GM12878 (cell line): ENCODE data around the gene TMEM266. TPM values are rescaled to one million over a fixed set of nuclear protein-coding genes. Genes with fewer than 3 reads are reported as not detected.
A peak's percentile ranks its signal among the peaks of the same experiment; 100 is the strongest.

Experiments
- ATAC-seq: fragments of 200-7000 bp; cut with Tn5 transposase; 3 replicates; pipeline ENCODE4 v1.9.1; 2020; ENCODE audit warnings: mild to moderate bottlenecking, moderate library complexity
- BruUV-seq: library from RNA; stranded (reverse); fragments of 400-500 nt; replicated peaks from 2 replicates; lab custom pipeline; 2021; lab: Mats Ljungman, UMichigan
- CTCF ChIA-PET: fragments of 300-600 bp; sonication (Branson Sonifier 250); formaldehyde crosslinking; extraction: SDS; loops from one replicate; lab custom pipeline; 2021; ENCODE audit warnings: inconsistent platforms; lab: Yijun Ruan, JAX
- POLR2A ChIA-PET: fragments of 350-600 bp; formaldehyde crosslinking; extraction: SDS; loops from one replicate; lab custom pipeline; 2021; ENCODE audit warnings: inconsistent platforms; lab: Charles Lee
- RAD21 ChIA-PET: fragments of 300-600 bp; sonication (Branson Sonifier 250); formaldehyde crosslinking; loops from one replicate; lab custom pipeline; 2023; ENCODE audit warnings: antibody characterized with exemption; ENCODE audit not compliant: unreplicated experiment; lab: Charles Lee
- SMC1A ChIA-PET: fragments of 300-600 bp; sonication (Branson Sonifier 250); formaldehyde crosslinking; loops from one replicate; lab custom pipeline; 2023; ENCODE audit not compliant: unreplicated experiment, uncharacterized antibody; lab: Charles Lee
- DNase-seq: peaks from one replicate; pipeline ENCODE4 v3.0.0-alpha.2; 2011; ENCODE audit warnings: low read depth, low spot score
- FAIRE-seq: peaks from 3 replicates; lab custom pipeline; 2011; peaks lifted over from hg19 to GRCh38; lab: Jason Lieb, UNC
- H2AFZ ChIP-seq: 2 replicates; pipeline ENCODE4 v1.6.0; 2011; ENCODE audit warnings: low read depth, low read length, control low read depth; ENCODE audit not compliant: control insufficient read depth
- H3K27ac ChIP-seq: 2 replicates; pipeline ENCODE4 v1.5.1; 2011; ENCODE audit warnings: control low read depth; ENCODE audit not compliant: control insufficient read depth, insufficient read depth
- H3K27me3 ChIP-seq, 2 experiments: replicated peaks in 1 of 2; 2 replicates each; pipeline versions ENCODE4 v1.6.0 to v1.6.1; 2011; ENCODE audit warnings: low read length in 1 of 2; ENCODE audit not compliant: control insufficient read depth in 2 of 2, insufficient read depth in 2 of 2
- H3K36me3 ChIP-seq, 2 experiments: 2 replicates each; pipeline ENCODE4 v1.5.1; 2011; ENCODE audit warnings: low read length in 1 of 2; ENCODE audit not compliant: control insufficient read depth in 2 of 2, insufficient read depth in 2 of 2
- H3K4me1 ChIP-seq: 2 replicates; pipeline ENCODE4 v1.6.1; 2011; ENCODE audit warnings: mild to moderate bottlenecking, low read length, moderate library complexity, mixed read lengths; ENCODE audit not compliant: control insufficient read depth, insufficient read depth
- H3K4me2 ChIP-seq: 2 replicates; pipeline ENCODE4 v1.6.0; 2011; ENCODE audit warnings: control low read depth; ENCODE audit not compliant: control insufficient read depth, insufficient read depth
- H3K4me3 ChIP-seq: fragments of 200-600 bp; sonication (generic); 2 replicates; pipeline ENCODE4 v1.5.1; 2016
- H3K79me2 ChIP-seq: 2 replicates; pipeline ENCODE4 v1.6.0; 2011; ENCODE audit warnings: low read length; ENCODE audit not compliant: control insufficient read depth, insufficient read depth
- H3K9ac ChIP-seq: 2 replicates; pipeline ENCODE4 v1.8.0; 2011; ENCODE audit warnings: low read length, control low read depth, mixed read lengths; ENCODE audit not compliant: control insufficient read depth, insufficient read depth
- H3K9me3 ChIP-seq: replicated peaks from 3 replicates; pipeline ENCODE4 v1.5.1; 2011; ENCODE audit warnings: mild to moderate bottlenecking, low read length; ENCODE audit not compliant: control insufficient read depth, insufficient read depth
- H4K20me1 ChIP-seq: 2 replicates; pipeline ENCODE4 v1.6.0; 2011; ENCODE audit not compliant: control insufficient read depth, insufficient read depth
- CREM ChIP-seq: IDR thresholded peaks from 2 replicates; pipeline ENCODE4 v1.6.1; 2014; ENCODE audit warnings: antibody characterized with exemption, low read depth
- CTCF ChIP-seq, 3 experiments: IDR thresholded peaks in 2 of 3; conservative IDR thresholded peaks in 1 of 3; 2 replicates each; pipeline ENCODE4 v1.5.1; 2011; ENCODE audit warnings: low read depth in 3 of 3, low read length in 3 of 3, mild to moderate bottlenecking in 3 of 3, control low read depth in 2 of 3, moderate library complexity in 2 of 3, inconsistent platforms in 1 of 3, mixed read lengths in 1 of 3; ENCODE audit not compliant: control insufficient read depth in 2 of 3, insufficient read depth in 1 of 3; ENCODE audit errors: extremely low read depth in 1 of 3
- HDAC2 ChIP-seq: fragments of 200-600 bp; sonication (generic); IDR thresholded peaks from 2 replicates; pipeline ENCODE4 v1.6.1; 2017
- NRF1 ChIP-seq: conservative IDR thresholded peaks from 2 replicates; pipeline ENCODE4 v1.6.1; 2011; ENCODE audit warnings: mild to moderate bottlenecking, low read depth, low read length, improper control_type of control experiment
- POLR2AphosphoS5 ChIP-seq: IDR thresholded peaks from 2 replicates; pipeline ENCODE4 v1.6.1; 2011; ENCODE audit warnings: mild to moderate bottlenecking, low read length, inconsistent platforms
- RAD21 ChIP-seq: IDR thresholded peaks from 2 replicates; pipeline ENCODE4 v1.6.1; 2011; ENCODE audit warnings: mild to moderate bottlenecking, low read depth, low read length, moderate library complexity; ENCODE audit not compliant: insufficient read depth
- SMC3 ChIP-seq: IDR thresholded peaks from 2 replicates; pipeline ENCODE4 v1.6.1; 2011; ENCODE audit warnings: low read length, improper control_type of control experiment, borderline replicate concordance
- YY1 ChIP-seq: IDR thresholded peaks from 2 replicates; pipeline ENCODE4 v1.6.1; 2011; ENCODE audit warnings: low read depth, mild to moderate bottlenecking, low read length
- ZNF207 ChIP-seq: fragments of 450-650 bp; IDR thresholded peaks from 2 replicates; pipeline ENCODE4 v1.6.1; 2014; ENCODE audit warnings: antibody characterized with exemption, mild to moderate bottlenecking, borderline replicate concordance
- ZNF217 ChIP-seq: fragments of 450-650 bp; IDR thresholded peaks from 2 replicates; pipeline ENCODE4 v1.6.1; 2017; ENCODE audit warnings: antibody characterized with exemption, mild to moderate bottlenecking
- WGBS: methylation state at CpG from one replicate; pipeline ENCODE4 v1.1.6; 2016; ENCODE audit warnings: low lambda C conversion rate; ENCODE audit not compliant: insufficient replicate concordance, insufficient coverage; ENCODE audit errors: missing lambda C conversion rate; 5-methylcytosine and 5-hydroxymethylcytosine counted together
- in situ Hi-C: fragments of 300-500 bp; cut with MboI; formaldehyde crosslinking; loops from 9 replicates; pipeline ENCODE4 v1.14.3; 2018; ENCODE audit warnings: mixed read lengths
- intact Hi-C: fragments of 100-400 bp; cut with micrococcal nuclease; formaldehyde crosslinking; loops from one replicate; pipeline ENCODE4 v1.14.2; 2022; ENCODE audit not compliant: unreplicated experiment
- polyA plus RNA-seq, 11 experiments: library from polyadenylated mRNA; depleted of rRNA in 4 of 11; unstranded in 6 of 11; stranded (reverse) in 5 of 11; fragments of >200 nt; fragmentation: Nextera tagmentation in 4 of 11; fragmentation: Illumina TruSeq in 1 of 11; extraction: Ambion mirVana in 4 of 11; extraction: Trizol in 1 of 11; gene quantifications; 1 replicate in 1 of 11; 2 replicates in 10 of 11; pipeline versions ENCODE4 v1.2.1 to v1.2.3, GENCODE V29; 2011 to 2016; ENCODE audit warnings: inconsistent platforms in 2 of 11, missing spikeins in 2 of 11, low read depth in 1 of 11
- total RNA-seq, 4 experiments: library from RNA; depleted of rRNA in 3 of 4; stranded (reverse); fragments of >200 nt in 3 of 4; fragmentation: Illumina TruSeq in 1 of 4; extraction: Trizol in 1 of 4; gene quantifications; 2 replicates each; pipeline versions ENCODE4 v1.2.1 to v1.2.3, GENCODE V29; 2013 to 2021
- TF ChIP-seq, protein P1 (sequence below): fragments of 450-650 bp; IDR thresholded peaks from 2 replicates; pipeline ENCODE4 v1.6.1; 2016; ENCODE audit warnings: mild to moderate bottlenecking, moderate library complexity, borderline replicate concordance
- TF ChIP-seq, protein P2 (sequence below): IDR thresholded peaks from 2 replicates; pipeline ENCODE4 v1.6.1; 2011; ENCODE audit warnings: low read depth, low read length, improper control_type of control experiment, borderline replicate concordance

TMEM266 gene
- total and polyA plus RNA-seq, 10 of the 15 experiments (the other 5 are each of a cell fraction or from before 2014, with no cell fraction given): 0.11 to 0.70 (median 0.39) TPM

- Histone ChIP-seq H3K4me3 (no peak overlapping the region), H3K9me3 (no peaks in the 10 kb centered on the region), H3K9ac (no peak overlapping the region), H3K27me3 (no peaks in the 10 kb centered on the region; a peak in 1 of 4 replicates), H3K79me2 (no peaks in the 10 kb centered on the region), H3K27ac (no peak overlapping the region), H3K36me3 (no peaks in the 10 kb centered on the region), H2AFZ (peak overlapping the region; percentile 43), H3K4me1 (no peaks in the 10 kb centered on the region), H3K4me2 (no peak overlapping the region), H4K20me1 (no peaks in the 10 kb centered on the region)
- ChIA-PET RAD21 (interaction anchor here (0.8 to 9.6 kb wide), 23 partner anchors 11 to 337 kb away, joined by 3 to 214 read pairs (median 4); partner anchors contain the start of gene TMEM266), POLR2A (interaction anchor here (0.5 to 3.3 kb wide), 4 partner anchors 80 to 1009 kb away, joined by 3 to 23 read pairs (median 4); partner anchors contain the start of gene TMEM266), CTCF (interaction anchor here (0.7 to 13.1 kb wide), 67 partner anchors 10 to 503 kb away, joined by 3 to 347 read pairs (median 4); partner anchors contain the start of genes TMEM266 and UBE2Q2), SMC1A (interaction anchor here (0.7 to 8.2 kb wide), 19 partner anchors 11 to 556 kb away, joined by 3 to 217 read pairs (median 5); partner anchors contain the start of gene TMEM266)
- intact Hi-C loops (loop anchor here (1.0 to 2.0 kb wide), 2 partner anchors 82 to 329 kb away; no protein-coding TSS in a partner anchor), in situ Hi-C loops (loop anchor here (5.0 to 10.0 kb wide), 2 partner anchors 327 to 415 kb away; a partner anchor contains a TSS)
- peak; percentile 98 for FAIRE-seq
- TF ChIP-seq ZNF207: no peak
- TF ChIP-seq CTCF (IDR thresholded peaks at IDR 0.05 in 2 of 3, conservative IDR thresholded peaks at IDR 0.05 in 1 of 3; ENCODE audit: control insufficient read depth in 2 of 3, extremely low read depth in 1 of 3, insufficient read depth in 1 of 3, low read depth in 3 of 3, low read length in 3 of 3): peak; percentile 92 to 97 (median 94)
- TF ChIP-seq YY1: 0 out of 2 replicates have a peak, but pooled peaks have one; percentile 57
- no peak for TF ChIP-seq CREM
- TF ChIP-seq, protein P1, sequence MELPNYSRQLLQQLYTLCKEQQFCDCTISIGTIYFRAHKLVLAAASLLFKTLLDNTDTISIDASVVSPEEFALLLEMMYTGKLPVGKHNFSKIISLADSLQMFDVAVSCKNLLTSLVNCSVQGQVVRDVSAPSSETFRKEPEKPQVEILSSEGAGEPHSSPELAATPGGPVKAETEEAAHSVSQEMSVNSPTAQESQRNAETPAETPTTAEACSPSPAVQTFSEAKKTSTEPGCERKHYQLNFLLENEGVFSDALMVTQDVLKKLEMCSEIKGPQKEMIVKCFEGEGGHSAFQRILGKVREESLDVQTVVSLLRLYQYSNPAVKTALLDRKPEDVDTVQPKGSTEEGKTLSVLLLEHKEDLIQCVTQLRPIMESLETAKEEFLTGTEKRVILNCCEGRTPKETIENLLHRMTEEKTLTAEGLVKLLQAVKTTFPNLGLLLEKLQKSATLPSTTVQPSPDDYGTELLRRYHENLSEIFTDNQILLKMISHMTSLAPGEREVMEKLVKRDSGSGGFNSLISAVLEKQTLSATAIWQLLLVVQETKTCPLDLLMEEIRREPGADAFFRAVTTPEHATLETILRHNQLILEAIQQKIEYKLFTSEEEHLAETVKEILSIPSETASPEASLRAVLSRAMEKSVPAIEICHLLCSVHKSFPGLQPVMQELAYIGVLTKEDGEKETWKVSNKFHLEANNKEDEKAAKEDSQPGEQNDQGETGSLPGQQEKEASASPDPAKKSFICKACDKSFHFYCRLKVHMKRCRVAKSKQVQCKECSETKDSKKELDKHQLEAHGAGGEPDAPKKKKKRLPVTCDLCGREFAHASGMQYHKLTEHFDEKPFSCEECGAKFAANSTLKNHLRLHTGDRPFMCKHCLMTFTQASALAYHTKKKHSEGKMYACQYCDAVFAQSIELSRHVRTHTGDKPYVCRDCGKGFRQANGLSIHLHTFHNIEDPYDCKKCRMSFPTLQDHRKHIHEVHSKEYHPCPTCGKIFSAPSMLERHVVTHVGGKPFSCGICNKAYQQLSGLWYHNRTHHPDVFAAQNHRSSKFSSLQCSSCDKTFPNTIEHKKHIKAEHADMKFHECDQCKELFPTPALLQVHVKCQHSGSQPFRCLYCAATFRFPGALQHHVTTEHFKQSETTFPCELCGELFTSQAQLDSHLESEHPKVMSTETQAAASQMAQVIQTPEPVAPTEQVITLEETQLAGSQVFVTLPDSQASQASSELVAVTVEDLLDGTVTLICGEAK: no peak
- peak; percentile 93 for TF ChIP-seq RAD21
- no peak for TF ChIP-seq ZNF217
- TF ChIP-seq HDAC2: no peak
- TF ChIP-seq NRF1: no peak
- peak; percentile 93 for TF ChIP-seq SMC3
- TF ChIP-seq, protein P2, sequence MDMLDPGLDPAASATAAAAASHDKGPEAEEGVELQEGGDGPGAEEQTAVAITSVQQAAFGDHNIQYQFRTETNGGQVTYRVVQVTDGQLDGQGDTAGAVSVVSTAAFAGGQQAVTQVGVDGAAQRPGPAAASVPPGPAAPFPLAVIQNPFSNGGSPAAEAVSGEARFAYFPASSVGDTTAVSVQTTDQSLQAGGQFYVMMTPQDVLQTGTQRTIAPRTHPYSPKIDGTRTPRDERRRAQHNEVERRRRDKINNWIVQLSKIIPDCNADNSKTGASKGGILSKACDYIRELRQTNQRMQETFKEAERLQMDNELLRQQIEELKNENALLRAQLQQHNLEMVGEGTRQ: no peak
- no peak for TF ChIP-seq POLR2AphosphoS5
- peak; percentile 51 for DNase-seq
- peak; percentile 96 for ATAC-seq
- BruUV-seq: no TSS peak
- 39% methylated on average over 16 of the region's 16 CpGs for WGBS
These were observed 79.7 kb downstream of the TMEM266 start for GRCh38 chr15:76139368-76140073.
